GM13976 (cell line): ENCODE data around the gene PNKD.

Source experiments
- DNase-seq: peaks from one replicate; pipeline ENCODE4 v3.0.0; 2012; ENCODE audit warnings: low spot score
- CTCF ChIP-seq: IDR thresholded peaks from 2 replicates; pipeline ENCODE4 v1.5.1; 2012; ENCODE audit warnings: borderline replicate concordance, mild to moderate bottlenecking; ENCODE audit not compliant: insufficient read depth; ENCODE audit errors: extremely low read depth, missing control alignments, control extremely low read depth
- in situ Hi-C: fragments of 300-500 bp; cut with MboI; formaldehyde crosslinking; loops from one replicate; pipeline ENCODE4 v1.12.0; 2022; ENCODE audit warnings: low sequenced_read_pairs, mixed read lengths, inconsistent platforms; ENCODE audit not compliant: unreplicated experiment

The PNKD gene

DNA sequence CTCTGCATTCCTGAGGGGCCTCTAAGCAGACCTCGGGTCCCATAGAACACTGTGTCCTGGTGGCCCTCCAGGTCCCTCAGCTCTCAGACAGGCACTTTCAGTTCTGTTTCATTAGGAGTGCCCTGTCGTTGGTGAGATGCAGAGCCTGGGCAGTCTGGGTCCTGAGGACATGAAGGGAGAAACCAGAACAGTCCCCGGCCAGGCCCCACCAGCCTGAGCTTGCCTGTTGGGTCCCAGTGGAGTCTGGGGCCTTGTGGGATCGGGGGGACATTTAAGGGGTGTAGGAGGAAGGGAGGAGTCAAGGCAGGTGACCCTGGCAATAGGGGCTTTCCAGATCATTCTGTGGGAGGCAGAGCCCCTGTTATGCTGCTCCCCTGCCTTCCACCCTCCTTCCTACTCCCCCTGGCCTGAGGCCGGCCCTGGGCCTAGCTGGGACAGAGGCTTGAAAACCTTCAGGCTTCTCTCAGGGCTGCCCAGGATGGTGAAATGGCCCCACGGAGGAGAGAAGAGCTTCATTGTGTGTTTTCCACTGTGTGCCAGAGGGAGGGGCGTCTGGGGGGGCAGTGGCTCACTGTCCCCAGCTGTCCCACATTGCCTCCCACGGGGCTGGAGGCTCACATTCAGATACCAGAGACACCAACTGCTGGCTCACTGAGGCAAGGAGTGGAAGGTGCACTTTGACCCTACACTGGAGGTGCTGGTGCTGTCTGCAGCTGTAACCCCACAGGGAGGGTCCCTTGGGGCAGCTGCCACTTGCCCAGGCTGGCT, 59.7 kb downstream of the PNKD start:
- peak; percentile 74 for DNase-seq
- in situ Hi-C loops: no loop called here
- no peak for TF ChIP-seq CTCF

GRCh38 chr2:218331745-218332144, 61.4 kb downstream of the PNKD start:
- no peak for DNase-seq
- in situ Hi-C loops: no loop called here
- TF ChIP-seq CTCF: no peak

GRCh38 chr2:218332288-218332687, 62.0 kb downstream of the PNKD start:
- DNase-seq: peak; percentile 20
- in situ Hi-C loops: no loop called here
- no peak for TF ChIP-seq CTCF

- DNase-seq: peak; percentile 35
- in situ Hi-C loops: no loop called here
- TF ChIP-seq CTCF: no peak
These were observed 62.8 kb downstream of the PNKD start for GRCh38 chr2:218332920-218333645.

DNA sequence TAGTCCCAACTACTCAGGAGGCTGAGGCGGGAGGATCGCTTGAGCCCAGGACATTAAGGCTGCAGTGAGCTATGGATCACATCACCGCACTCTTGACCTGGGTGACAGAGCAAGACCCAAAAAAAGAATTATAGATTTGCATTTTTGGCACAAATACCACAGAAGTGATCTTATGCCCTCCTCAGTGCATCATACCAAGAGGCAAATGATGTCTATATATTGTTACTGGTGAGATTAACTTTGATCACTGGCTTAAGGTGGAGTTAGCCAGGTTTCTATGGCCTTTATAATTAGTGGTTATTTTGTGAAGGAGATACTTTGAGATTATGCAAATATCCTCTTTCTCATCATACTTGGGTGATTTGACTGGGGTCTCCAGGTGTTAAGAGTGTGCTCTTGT, 64.2 kb downstream of the PNKD start:
- in situ Hi-C loops: no loop called here
- TF ChIP-seq CTCF: no peak
- DNase-seq: no peak

DNA sequence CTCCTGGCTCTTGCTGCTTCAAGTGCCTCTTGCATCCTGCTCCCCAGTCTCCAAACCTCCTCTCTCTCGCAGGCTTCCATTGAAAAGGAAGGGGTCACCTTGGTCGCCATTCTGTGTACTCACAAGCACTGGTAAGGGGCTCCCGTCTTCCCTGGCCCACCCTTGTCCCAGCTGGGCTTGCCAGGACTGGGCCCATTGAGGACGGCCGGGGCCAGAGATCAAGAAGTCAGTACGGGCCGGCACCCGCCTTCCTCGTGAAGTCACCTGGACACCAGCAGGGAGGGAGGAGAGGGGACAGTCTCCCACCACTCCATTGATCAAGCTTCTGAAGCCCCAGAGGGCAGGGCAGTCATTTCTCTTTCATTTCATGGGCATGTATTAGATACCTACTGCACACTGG, 70.3 kb downstream of the PNKD start:
- no peak for TF ChIP-seq CTCF
- DNase-seq: no peak
- in situ Hi-C loops: no loop called here

DNA sequence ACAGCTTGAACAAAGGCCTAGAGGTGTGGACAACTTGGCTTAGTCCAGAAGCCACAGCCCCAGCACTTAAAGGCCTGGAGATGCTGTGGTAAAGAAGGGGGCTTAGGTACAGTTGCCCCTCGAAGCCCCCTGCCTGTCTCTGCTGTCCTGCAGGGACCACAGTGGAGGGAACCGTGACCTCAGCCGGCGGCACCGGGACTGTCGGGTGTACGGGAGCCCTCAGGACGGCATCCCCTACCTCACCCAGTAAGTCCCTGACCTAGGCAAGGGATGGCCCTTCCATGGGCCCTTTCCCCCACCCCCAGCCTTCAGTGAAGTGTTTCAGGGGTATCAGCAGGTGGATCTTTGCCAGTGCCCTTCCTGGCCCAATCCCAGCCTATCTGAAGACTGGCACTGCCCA, 71.1 kb downstream of the PNKD start:
- DNase-seq: no peak
- in situ Hi-C loops: no loop called here
- TF ChIP-seq CTCF: no peak
